GM12878 (cell line): Measurements from ENCODE around the gene ABCC4.

Experiments used
- EED ChIP-seq: sonication (generic); IDR thresholded peaks from 2 replicates; pipeline ENCODE4 v1.6.1; 2016; ENCODE audit warnings: antibody characterized with exemption, low read depth
- EGR1 ChIP-seq, 2 experiments: IDR thresholded peaks; 1 replicate in 1 of 2; 2 replicates in 1 of 2; pipeline ENCODE4 v1.6.1; 2011 to 2012; ENCODE audit warnings: low read depth in 2 of 2, low read length in 2 of 2, borderline replicate concordance in 1 of 2, mild to moderate bottlenecking in 1 of 2, moderate library complexity in 1 of 2
- EP300 ChIP-seq, 2 experiments: fragments of 150-350 bp in 1 of 2; IDR thresholded peaks; 2 replicates each; pipeline ENCODE4 v1.6.1; 2011 to 2012; ENCODE audit warnings: low read depth in 2 of 2, low read length in 2 of 2, borderline replicate concordance in 1 of 2, improper control_type of control experiment in 1 of 2, inconsistent platforms in 1 of 2; ENCODE audit not compliant: control insufficient read depth in 1 of 2
- ESRRA ChIP-seq: IDR thresholded peaks from 2 replicates; pipeline ENCODE4 v1.6.1; 2012; ENCODE audit warnings: mild to moderate bottlenecking, low read length, improper control_type of control experiment
- MAX ChIP-seq: IDR thresholded peaks from 2 replicates; pipeline ENCODE4 v1.6.1; 2012; ENCODE audit warnings: low read depth, low read length, improper control_type of control experiment
- NFYA ChIP-seq: IDR thresholded peaks from 2 replicates; pipeline ENCODE4 v1.6.1; 2011; ENCODE audit warnings: low read depth, mild to moderate bottlenecking, low read length, improper control_type of control experiment, borderline replicate concordance
- POLR2A ChIP-seq: IDR thresholded peaks from 2 replicates; pipeline ENCODE4 v1.6.1; 2011; ENCODE audit warnings: low read depth, mild to moderate bottlenecking, low read length
- POU2F2 ChIP-seq: IDR thresholded peaks from 3 replicates; pipeline ENCODE4 v1.6.1; 2011; ENCODE audit warnings: low read depth, mild to moderate bottlenecking, low read length, borderline replicate concordance
- RAD51 ChIP-seq: fragments of 450-650 bp; IDR thresholded peaks from 2 replicates; pipeline ENCODE4 v1.6.1; 2016; ENCODE audit warnings: moderate library complexity, mild to moderate bottlenecking, inconsistent platforms
- SPI1 ChIP-seq: IDR thresholded peaks from 2 replicates; pipeline ENCODE4 v1.6.1; 2011; ENCODE audit warnings: low read depth, mild to moderate bottlenecking, low read length, moderate library complexity, borderline replicate concordance; ENCODE audit not compliant: insufficient read depth
- TAF1 ChIP-seq: IDR thresholded peaks from 2 replicates; pipeline ENCODE4 v1.6.1; 2011; ENCODE audit warnings: mild to moderate bottlenecking, low read depth, low read length, borderline replicate concordance
- ZBTB33 ChIP-seq: fragments of 450-650 bp; IDR thresholded peaks from 2 replicates; pipeline ENCODE4 v1.6.1; 2017; ENCODE audit warnings: mild to moderate bottlenecking
- ZNF687 ChIP-seq: fragments of 450-650 bp; IDR thresholded peaks from 2 replicates; pipeline ENCODE4 v1.6.1; 2017; ENCODE audit warnings: mild to moderate bottlenecking, moderate library complexity

- TF ChIP-seq EGR1 (IDR thresholded peaks at IDR 0.05; ENCODE audit: borderline replicate concordance in 1 of 2, low read depth in 2 of 2, low read length in 2 of 2) (no peak), POLR2A (no peak), NFYA (no peak), POU2F2 (no peak), ZBTB33 (no peak), EED (no peak), RAD51 (no peak), TAF1 (no peak), ESRRA (no peak), EP300 (IDR thresholded peaks at IDR 0.05; ENCODE audit: borderline replicate concordance in 1 of 2, control insufficient read depth in 1 of 2, low read depth in 2 of 2, low read length in 2 of 2) (no peak), ZNF687 (no peak), MAX (no peak), SPI1 (no peak)
Observed at GRCh38 chr13:95289020-95289444, 12.2 kb downstream of the ABCC4 start.
